ENCODE data around the gene ADAT2.

Gene ADAT2

GRCh38 chr6:143441010-143441409 is 9.5 kb downstream of the ADAT2 start:
- no peak for DNase-seq

GRCh38 chr6:143432588-143432987 is 17.9 kb downstream of the ADAT2 start:
- no peak for DNase-seq

GRCh38 chr6:143431226-143431625 is 19.3 kb downstream of the ADAT2 start:
- DNase-seq, result no peak

GRCh38 chr6:143429970-143430369 is 20.5 kb downstream of the ADAT2 start:
- no peak for DNase-seq

- DNase-seq, result peak; percentile 78
Measured at GRCh38 chr6:143427109-143427817, 23.2 kb downstream of the ADAT2 start.

- DNase-seq, result no peak
Measured at GRCh38 chr6:143426026-143426425, 24.5 kb downstream of the ADAT2 start.

- DNase-seq, result no peak
Measured at GRCh38 chr6:143419526-143419925, 31.0 kb downstream of the ADAT2 start.

GRCh38 chr6:143414769-143415168 is 35.7 kb downstream of the ADAT2 start:
- no peak for DNase-seq

GRCh38 chr6:143410859-143411270 is 39.6 kb downstream of the ADAT2 start:
- no peak for DNase-seq

- DNase-seq, result no peak
Measured at GRCh38 chr6:143408787-143409162, 41.7 kb downstream of the ADAT2 start.

GRCh38 chr6:143408151-143408786 is 42.2 kb downstream of the ADAT2 start:
- no peak for DNase-seq

GRCh38 chr6:143406673-143407072 is 43.8 kb downstream of the ADAT2 start:
- DNase-seq, result no peak

- no peak for DNase-seq
Measured at GRCh38 chr6:143405373-143406154, 44.9 kb downstream of the ADAT2 start.

- no peak for DNase-seq
Measured at GRCh38 chr6:143402721-143403336, 47.7 kb downstream of the ADAT2 start.

GRCh38 chr6:143401636-143402370 is 48.7 kb downstream of the ADAT2 start:
- DNase-seq, result no peak

GRCh38 chr6:143401068-143401446 is 49.4 kb downstream of the ADAT2 start:
- DNase-seq, result no peak

GRCh38 chr6:143400258-143401067 is 50.0 kb downstream of the ADAT2 start:
- DNase-seq, result no peak

- DNase-seq, result no peak
Measured at GRCh38 chr6:143399775-143400174, 50.7 kb downstream of the ADAT2 start.

GRCh38 chr6:143399176-143399575 is 51.3 kb downstream of the ADAT2 start:
- no peak for DNase-seq

GRCh38 chr6:143397227-143398222 is 53.0 kb downstream of the ADAT2 start:
- DNase-seq, result peak; percentile 5
